Measurements from ENCODE around the gene PEDS1.

DNA sequence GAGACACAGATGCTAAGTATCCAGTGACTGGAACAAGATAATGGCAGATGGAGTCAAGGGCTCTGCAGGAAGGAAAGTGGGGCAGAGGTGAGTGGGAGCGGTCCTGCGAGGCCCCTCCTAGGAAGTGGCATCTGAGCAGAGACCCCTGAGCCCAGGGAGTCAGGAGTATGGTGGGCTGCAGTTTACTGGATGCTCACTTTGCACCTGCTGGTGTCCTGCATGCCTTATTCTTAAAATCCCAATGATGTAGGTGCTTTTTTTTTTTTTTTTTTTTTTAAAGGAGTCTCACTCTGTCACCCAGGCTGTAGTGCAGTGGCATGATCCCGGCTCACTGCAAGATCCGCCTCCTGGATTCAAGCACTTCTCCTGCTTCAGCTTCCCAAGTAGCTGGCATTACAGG is 42.7 kb upstream of the PEDS1 start:
- no peak for TF ChIP-seq HNF4A (conservative IDR thresholded peaks at IDR 0.05)
- TF ChIP-seq, protein P1, sequence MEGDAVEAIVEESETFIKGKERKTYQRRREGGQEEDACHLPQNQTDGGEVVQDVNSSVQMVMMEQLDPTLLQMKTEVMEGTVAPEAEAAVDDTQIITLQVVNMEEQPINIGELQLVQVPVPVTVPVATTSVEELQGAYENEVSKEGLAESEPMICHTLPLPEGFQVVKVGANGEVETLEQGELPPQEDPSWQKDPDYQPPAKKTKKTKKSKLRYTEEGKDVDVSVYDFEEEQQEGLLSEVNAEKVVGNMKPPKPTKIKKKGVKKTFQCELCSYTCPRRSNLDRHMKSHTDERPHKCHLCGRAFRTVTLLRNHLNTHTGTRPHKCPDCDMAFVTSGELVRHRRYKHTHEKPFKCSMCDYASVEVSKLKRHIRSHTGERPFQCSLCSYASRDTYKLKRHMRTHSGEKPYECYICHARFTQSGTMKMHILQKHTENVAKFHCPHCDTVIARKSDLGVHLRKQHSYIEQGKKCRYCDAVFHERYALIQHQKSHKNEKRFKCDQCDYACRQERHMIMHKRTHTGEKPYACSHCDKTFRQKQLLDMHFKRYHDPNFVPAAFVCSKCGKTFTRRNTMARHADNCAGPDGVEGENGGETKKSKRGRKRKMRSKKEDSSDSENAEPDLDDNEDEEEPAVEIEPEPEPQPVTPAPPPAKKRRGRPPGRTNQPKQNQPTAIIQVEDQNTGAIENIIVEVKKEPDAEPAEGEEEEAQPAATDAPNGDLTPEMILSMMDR (IDR thresholded peaks at IDR 0.05; ENCODE audit: low read depth, low read length, missing input control): no peak
- TF ChIP-seq JUND (IDR thresholded peaks at IDR 0.05): no peak
